Keratinocyte (primary cell): ENCODE results near the gene CTU1.

Experiments used
- CTCF ChIP-seq, 3 experiments: IDR thresholded peaks in 1 of 3; conservative IDR thresholded peaks in 1 of 3; optimal IDR thresholded peaks in 1 of 3; 2 replicates in 2 of 3; 3 replicates in 1 of 3; pipeline versions ENCODE3 to v1.5.1; 2011; ENCODE audit warnings: low read length in 3 of 3, mild to moderate bottlenecking in 3 of 3, moderate library complexity in 2 of 3, control low read depth in 1 of 3, inconsistent platforms in 1 of 3; ENCODE audit not compliant: insufficient read depth in 2 of 3; ENCODE audit errors: extremely low read depth in 1 of 3
- EZH2 ChIP-seq: IDR thresholded peaks from one replicate; pipeline ENCODE4 v1.6.1; 2012; ENCODE audit warnings: inconsistent platforms, mild to moderate bottlenecking, low read length, moderate library complexity

- no peak for TF ChIP-seq CTCF (optimal IDR thresholded peaks at IDR 0.05 in 1 of 3, IDR thresholded peaks at IDR 0.05 in 1 of 3, conservative IDR thresholded peaks at IDR 0.05 in 1 of 3; ENCODE audit: extremely low read depth in 1 of 3, insufficient read depth in 2 of 3, low read length in 3 of 3)
- TF ChIP-seq EZH2, result no peak
These were observed 13.0 kb upstream of the CTU1 start for GRCh38 chr19:51121257-51121656.
